Upper lobe of left lung (tissue), 4 donors: ENCODE results near the gene GALNT13.

ENCODE experiments used
- CTCF ChIP-seq, 6 experiments: fragments of 450-650 bp in 4 of 6; fragments of 200-600 bp in 2 of 6; sonication (generic) in 2 of 6; IDR thresholded peaks; one replicate each; pipeline ENCODE4 v1.5.1; 2016 to 2019; ENCODE audit warnings: antibody characterized with exemption in 6 of 6
- POLR2A ChIP-seq, 4 donors: fragments of 450-650 bp; IDR thresholded peaks; one replicate each; pipeline ENCODE4 v1.5.1; 2016 to 2017; ENCODE audit warnings: antibody characterized with exemption in 4 of 4, mild to moderate bottlenecking in 2 of 4
- POLR2AphosphoS5 ChIP-seq, 2 donors: sonication (generic); formaldehyde crosslinking; IDR thresholded peaks; one replicate each; pipeline ENCODE4 v1.5.1; 2017; ENCODE audit warnings: antibody characterized with exemption in 2 of 2

GRCh38 chr2:154466226-154466625 lies 594.5 kb downstream of the GALNT13 start:
- no peak for TF ChIP-seq CTCF (IDR thresholded peaks at IDR 0.05)
- TF ChIP-seq POLR2A (IDR thresholded peaks at IDR 0.05), result no peak
- TF ChIP-seq POLR2AphosphoS5 (IDR thresholded peaks at IDR 0.05), result no peak
